ENCODE measurements around the gene ASPSCR1. TPM values are rescaled to one million over a fixed set of nuclear protein-coding genes. Genes with fewer than 3 reads are reported as not detected.

ASPSCR1 gene
- total and polyA plus RNA-seq, 12 donors, result 10.2 to 177 (median 27.6) TPM

DNA sequence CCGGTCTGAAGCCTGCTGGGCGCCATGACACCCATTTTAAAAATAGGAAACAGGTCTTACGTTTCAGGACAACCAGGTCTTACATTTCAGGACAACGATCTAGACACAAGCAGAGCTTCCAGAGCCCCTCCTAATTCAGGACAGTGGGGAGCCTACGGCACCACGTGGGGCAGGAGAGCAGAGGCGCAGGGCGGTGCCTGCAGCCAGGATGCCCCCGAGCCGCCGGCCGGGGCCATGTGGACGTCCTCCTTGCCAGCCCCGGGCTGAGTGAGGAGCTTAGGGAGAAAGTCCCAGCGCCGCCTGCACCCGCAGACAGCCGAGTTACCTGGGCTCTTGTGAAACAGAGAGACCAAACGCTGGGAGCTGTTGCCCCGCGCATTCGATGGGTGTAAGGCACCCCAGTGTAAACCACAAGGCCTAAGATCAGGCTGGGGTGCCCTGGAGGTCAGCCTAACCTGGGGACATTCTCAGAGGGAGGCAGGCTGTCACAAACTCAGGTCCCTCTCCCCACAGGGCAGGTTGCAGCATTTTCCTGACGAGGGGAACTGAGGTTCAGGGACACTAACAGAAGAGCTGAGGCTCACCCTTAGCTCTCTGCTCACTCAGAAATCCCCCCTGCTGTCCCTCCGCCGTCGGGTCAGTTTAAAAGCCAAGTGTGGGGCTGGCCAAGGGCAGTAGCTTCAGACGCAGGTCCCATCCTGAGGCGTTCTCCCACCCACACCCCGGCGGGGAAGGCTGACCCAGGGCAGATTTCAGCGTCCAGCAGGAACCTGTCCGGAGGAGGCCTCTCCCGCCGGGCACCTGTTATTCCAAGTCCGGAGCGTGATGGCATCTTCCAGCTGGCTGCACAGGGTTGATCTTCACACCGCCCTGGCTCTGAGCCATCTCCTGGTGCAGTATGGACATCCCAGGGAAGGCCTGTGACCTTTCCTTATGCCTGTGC lies 14.7 kb upstream of the ASPSCR1 start:
- intact Hi-C loops (cut with DNase I), result no loop called here

GRCh38 chr17:81964081-81964849 lies 13.2 kb upstream of the ASPSCR1 start:
- DNase-seq, result no peak
- Histone ChIP-seq H3K9me3 (replicated peaks in 1 of 3) (no peaks in the 10 kb centered on the region), H3K4me1 (replicated peaks in 1 of 2) (peaks cover 27% of the 10 kb centered on the region in 2 donors), H3K36me3 (replicated peaks in 1 of 2) (no peaks in the 10 kb centered on the region), H3K4me3 (no peak overlapping the region), H3K27me3 (peaks cover 28% of the 10 kb centered on the region), H3K27ac (no peak overlapping the region)
- intact Hi-C loops (cut with DNase I), result no loop called here
- WGBS, 4 donors, result 78 to 86% (median 81%) methylated on average over 18 to 22 of the region's 22 CpGs
- TF ChIP-seq POLR2A (IDR thresholded peaks at IDR 0.05) (no peak), CTCF (IDR thresholded peaks at IDR 0.05) (no peak)

More for the DNA sequence above, 14.7 kb upstream of the ASPSCR1 start:
- H3K27ac ChIP-seq, result no peak overlapping the region
- 70 to 76% (median 74%) methylated on average over 19 to 37 of the region's 37 CpGs for WGBS, 4 donors
- H3K4me3 ChIP-seq, result no peak overlapping the region
- H3K9me3 ChIP-seq (replicated peaks in 1 of 3), result no peaks in the 10 kb centered on the region
- DNase-seq, result no peak
- no peaks in the 10 kb centered on the region for H3K36me3 ChIP-seq (replicated peaks in 1 of 2)
- TF ChIP-seq CTCF (IDR thresholded peaks at IDR 0.05), result no peak
- TF ChIP-seq POLR2A (IDR thresholded peaks at IDR 0.05), result no peak
- H3K27me3 ChIP-seq, result peaks cover 35% of the 10 kb centered on the region
- H3K4me1 ChIP-seq (replicated peaks in 1 of 2), result peaks cover 20 to 21% of the 10 kb centered on the region in 2 donors

DNA sequence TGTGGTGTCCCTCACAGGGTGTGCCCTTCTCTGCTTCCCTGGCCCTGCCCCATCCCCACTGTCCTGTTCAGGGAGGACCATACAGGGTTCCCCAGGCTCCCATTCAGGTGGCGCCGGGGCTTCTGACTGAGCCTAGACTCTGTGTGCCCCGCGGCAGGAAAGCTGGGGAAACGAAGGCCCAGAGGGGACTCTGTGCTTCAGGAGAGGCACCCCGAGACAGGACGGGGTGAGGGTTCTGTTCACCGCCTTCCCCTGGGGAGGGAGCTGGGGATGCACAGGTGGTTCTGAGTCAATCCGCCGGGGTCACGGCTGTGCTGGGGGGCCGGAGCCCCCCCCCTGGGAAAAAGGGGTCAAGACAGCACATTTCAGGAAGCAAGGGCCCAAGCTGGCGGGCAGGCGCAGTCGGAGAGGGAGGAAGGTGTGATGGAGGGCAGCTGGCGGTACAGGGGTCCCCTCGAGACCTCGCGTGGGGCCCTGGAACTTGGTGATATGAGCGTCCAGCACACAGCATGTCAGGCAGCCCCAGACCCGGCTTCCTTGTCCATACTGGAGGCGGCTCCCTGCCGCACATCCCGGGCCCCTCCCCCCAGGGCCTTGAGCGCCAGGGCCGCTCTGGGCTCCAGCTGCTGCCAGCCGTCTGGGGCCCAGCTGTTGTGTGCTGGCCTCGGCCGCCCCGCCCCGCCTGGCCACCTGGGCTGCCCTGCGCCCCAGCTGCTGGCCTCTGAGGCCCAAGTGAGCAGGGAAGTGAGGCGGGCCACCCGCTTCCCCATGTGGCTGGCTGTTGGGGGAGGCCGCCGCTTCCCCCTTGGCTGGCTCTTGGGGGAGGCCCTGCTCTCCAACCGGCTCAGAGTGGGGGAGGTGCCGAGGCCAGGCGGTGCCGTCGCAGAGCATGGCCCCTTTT lies 10.8 kb upstream of the ASPSCR1 start:
- WGBS, 4 donors, result 35 to 57% (median 43%) methylated on average over 6 to 41 of the region's 41 CpGs
- no peak overlapping the region for H3K4me3 ChIP-seq
- TF ChIP-seq POLR2A (IDR thresholded peaks at IDR 0.05) (no peak), CTCF (IDR thresholded peaks at IDR 0.05) (no peak)
- H3K4me1 ChIP-seq (replicated peaks in 1 of 2), result peaks cover 17 to 18% of the 10 kb centered on the region in 2 donors
- peak overlapping the region in 2 of 5 donors; percentile 30 to 47 for H3K27ac ChIP-seq
- peaks cover 14% of the 10 kb centered on the region for H3K27me3 ChIP-seq
- no peaks in the 10 kb centered on the region for H3K9me3 ChIP-seq (replicated peaks in 1 of 3)
- intact Hi-C loops (cut with DNase I), result no loop called here
- DNase-seq, result peak; percentile 47 to 80 (median 73)
- no peaks in the 10 kb centered on the region for H3K36me3 ChIP-seq (replicated peaks in 1 of 2)
